ENCODE measurements around the gene SP2.
A peak's percentile ranks its signal among the peaks of the same experiment; 100 is the strongest.

The SP2 gene

GRCh38 chr17:47967607-47968252, 71.7 kb downstream of the SP2 start:
- no peak overlapping the region for H3K4me3 ChIP-seq (replicated peaks; ENCODE audit: low read depth, low read length)
- no peak for TF ChIP-seq CTCF (IDR thresholded peaks at IDR 0.05; ENCODE audit: low read length, missing control alignments)
- DNase-seq (ENCODE audit: low read depth), result peak; percentile 70

- TF ChIP-seq CTCF (IDR thresholded peaks at IDR 0.05; ENCODE audit: low read length, missing control alignments), result no peak
- DNase-seq (ENCODE audit: low read depth), result no peak
- no peak overlapping the region for H3K4me3 ChIP-seq (replicated peaks; ENCODE audit: low read depth, low read length)
Measured at GRCh38 chr17:47968836-47969235, 72.8 kb downstream of the SP2 start.

- peak overlapping the region; percentile 41 for H3K4me3 ChIP-seq (replicated peaks; ENCODE audit: low read depth, low read length)
- DNase-seq (ENCODE audit: low read depth), result no peak
- no peak for TF ChIP-seq CTCF (IDR thresholded peaks at IDR 0.05; ENCODE audit: low read length, missing control alignments)
Measured at GRCh38 chr17:47969930-47970724, 74.1 kb downstream of the SP2 start.

- peak; percentile 99 for DNase-seq (ENCODE audit: low read depth)
- peak; percentile 79 for TF ChIP-seq CTCF (IDR thresholded peaks at IDR 0.05; ENCODE audit: low read length, missing control alignments)
- H3K4me3 ChIP-seq (replicated peaks; ENCODE audit: low read depth, low read length), result peak within 1 kb of the TSS; percentile 89
Measured at GRCh38 chr17:47970725-47971499, 74.9 kb downstream of the SP2 start, which contains the start of gene CDK5RAP3. Gene CDK5RAP3 (plus strand): TSS chr17:47971113. CDS start chr17:47971147, 34 bp downstream.

- no peak for DNase-seq (ENCODE audit: low read depth)
- no peak overlapping the region for H3K4me3 ChIP-seq (replicated peaks; ENCODE audit: low read depth, low read length)
- TF ChIP-seq CTCF (IDR thresholded peaks at IDR 0.05; ENCODE audit: low read length, missing control alignments), result no peak
Measured at GRCh38 chr17:47973541-47973940, 77.5 kb downstream of the SP2 start.

GRCh38 chr17:47975189-47975822, 79.3 kb downstream of the SP2 start:
- no peak for TF ChIP-seq CTCF (IDR thresholded peaks at IDR 0.05; ENCODE audit: low read length, missing control alignments)
- DNase-seq (ENCODE audit: low read depth), result no peak
- no peak overlapping the region for H3K4me3 ChIP-seq (replicated peaks; ENCODE audit: low read depth, low read length)
